GM19438 (cell line): Measurements from ENCODE around the gene H1-8.
"Not testable (repeated sequence)": the region's sequence is repeated elsewhere in the genome, so short reads cannot be mapped to it uniquely, and the experiment has no call there.

Experiments
- ATAC-seq: cut with Tn5 transposase; IDR thresholded peaks from one replicate; pipeline ENCODE4 v1.9.1; 2021; ENCODE audit warnings: low read depth; ENCODE audit not compliant: unreplicated experiment

Gene H1-8, protein sequence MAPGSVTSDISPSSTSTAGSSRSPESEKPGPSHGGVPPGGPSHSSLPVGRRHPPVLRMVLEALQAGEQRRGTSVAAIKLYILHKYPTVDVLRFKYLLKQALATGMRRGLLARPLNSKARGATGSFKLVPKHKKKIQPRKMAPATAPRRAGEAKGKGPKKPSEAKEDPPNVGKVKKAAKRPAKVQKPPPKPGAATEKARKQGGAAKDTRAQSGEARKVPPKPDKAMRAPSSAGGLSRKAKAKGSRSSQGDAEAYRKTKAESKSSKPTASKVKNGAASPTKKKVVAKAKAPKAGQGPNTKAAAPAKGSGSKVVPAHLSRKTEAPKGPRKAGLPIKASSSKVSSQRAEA

DNA sequence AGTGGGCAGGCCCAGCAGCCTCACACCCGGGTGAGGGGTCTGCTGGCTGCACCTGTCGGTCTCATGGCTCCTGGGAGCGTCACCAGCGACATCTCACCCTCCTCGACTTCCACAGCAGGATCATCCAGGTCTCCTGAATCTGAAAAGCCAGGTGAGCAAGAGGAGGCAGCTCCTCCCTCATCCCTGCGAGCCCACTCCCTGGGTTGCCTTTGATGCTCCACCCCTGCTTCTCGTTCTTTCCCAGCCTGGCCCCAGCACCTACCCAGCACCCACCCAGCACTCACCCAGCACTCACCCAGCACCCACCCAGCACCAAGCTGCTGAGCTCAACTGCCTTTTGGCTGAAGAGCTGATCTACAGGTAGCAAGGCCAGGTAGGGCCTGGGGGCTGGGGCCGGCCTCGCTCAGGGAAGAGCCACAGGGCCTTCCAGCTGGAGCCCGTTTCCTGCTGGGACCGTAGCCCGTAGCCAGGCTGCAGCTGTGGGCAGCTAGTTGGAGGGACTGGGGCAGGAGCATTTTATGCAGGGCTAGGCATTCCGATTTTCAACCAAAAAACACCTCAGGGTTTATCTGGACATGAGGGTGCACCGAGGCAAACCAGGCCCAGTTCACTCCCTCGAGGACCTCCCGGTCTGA is at the start of gene H1-8:
TSS of gene H1-8 (plus strand) at position 20 of the 635 bp plus-strand sequence. CDS start at position 64, 44 bp downstream.
- no peak for ATAC-seq

DNA sequence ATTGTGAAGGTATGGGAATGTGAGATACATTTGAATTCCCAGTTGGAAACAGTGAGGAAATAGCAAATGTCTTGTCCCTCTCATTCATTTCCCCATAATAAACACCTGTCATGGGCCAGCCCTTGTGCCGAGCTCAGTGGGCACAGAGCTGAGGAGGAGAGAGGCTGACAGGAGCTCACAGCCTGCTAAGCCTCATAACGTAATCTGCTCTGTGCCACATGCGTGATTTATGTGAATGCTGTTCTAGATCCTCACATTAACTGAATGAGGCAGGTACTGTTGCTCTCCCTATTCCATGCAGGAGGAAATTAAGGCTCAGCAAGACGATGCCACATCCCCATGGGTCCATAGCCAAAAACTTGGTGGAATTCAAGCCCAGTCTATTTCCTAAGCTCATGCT is 49.8 kb upstream of the H1-8 start:
- ATAC-seq = no peak

DNA sequence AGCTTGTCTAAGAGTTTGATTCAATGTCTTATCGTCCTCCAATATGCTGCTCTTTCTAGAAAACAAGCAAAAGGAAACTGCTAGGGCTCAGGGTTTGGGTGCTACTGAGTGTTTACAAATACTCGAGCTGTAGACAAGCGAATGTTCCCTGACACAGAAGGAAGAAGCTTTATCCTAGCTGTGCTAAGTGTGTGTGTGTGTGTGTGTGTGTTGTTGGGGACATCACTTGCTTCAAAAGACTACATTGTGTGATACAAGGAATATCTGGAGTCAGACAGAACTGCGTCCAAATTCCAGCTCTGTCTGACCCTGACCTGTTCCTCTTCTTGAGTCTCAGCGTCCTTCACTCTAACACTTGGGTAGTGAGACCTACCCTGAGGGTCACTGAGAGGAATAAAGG is 48.5 kb upstream of the H1-8 start:
- not testable (repeated sequence) for ATAC-seq

DNA sequence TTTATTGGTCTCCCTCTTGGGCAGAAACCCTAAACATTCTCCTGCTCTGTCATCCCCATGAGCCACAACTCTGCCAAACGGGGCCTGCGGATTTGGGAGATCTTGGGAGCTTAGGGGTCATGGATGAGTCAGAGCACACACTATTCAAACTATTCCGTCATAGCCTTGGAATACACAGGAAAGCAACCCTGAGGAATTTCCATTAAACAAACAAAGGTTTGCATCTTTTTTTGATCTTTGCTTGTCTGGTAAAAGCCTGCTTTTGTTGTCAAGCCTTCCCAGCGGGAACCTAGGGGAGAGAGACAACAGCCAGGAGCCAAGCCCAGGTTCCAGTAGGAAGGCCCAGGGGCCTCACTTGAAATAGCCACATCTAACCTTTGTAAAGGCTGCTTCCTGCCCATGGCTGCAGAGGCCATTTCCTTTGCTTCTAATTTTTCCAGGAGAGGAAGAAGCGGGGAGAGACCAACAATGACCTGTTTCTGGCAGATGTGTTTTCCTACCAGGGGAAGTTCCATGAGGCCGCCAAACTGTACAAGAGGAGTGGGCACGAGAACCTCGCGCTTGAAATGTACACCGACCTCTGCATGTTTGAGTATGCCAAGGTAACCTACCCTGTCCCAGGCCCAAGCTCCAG is 47.9 kb upstream of the H1-8 start:
- ATAC-seq = not testable (repeated sequence)

DNA sequence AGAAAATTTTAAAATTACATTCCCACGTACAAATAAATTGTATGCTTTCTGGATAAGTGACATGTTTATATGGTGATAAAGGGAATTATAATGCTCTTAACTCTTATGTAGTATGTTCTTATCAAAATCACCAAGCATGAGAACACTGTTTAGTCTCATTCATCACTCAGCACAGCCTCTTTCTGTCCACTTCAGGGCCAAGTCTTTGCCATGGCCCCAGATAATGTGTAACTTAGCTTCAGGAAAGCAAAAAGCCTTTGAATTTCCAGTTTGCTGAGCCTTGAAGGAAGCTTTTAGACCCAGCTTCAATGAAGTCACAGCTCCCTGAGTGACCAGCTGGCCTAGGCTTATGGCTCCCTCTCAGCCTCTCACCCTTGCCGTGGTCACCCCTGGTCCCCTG is 45.1 kb upstream of the H1-8 start:
- not testable (repeated sequence) for ATAC-seq

DNA sequence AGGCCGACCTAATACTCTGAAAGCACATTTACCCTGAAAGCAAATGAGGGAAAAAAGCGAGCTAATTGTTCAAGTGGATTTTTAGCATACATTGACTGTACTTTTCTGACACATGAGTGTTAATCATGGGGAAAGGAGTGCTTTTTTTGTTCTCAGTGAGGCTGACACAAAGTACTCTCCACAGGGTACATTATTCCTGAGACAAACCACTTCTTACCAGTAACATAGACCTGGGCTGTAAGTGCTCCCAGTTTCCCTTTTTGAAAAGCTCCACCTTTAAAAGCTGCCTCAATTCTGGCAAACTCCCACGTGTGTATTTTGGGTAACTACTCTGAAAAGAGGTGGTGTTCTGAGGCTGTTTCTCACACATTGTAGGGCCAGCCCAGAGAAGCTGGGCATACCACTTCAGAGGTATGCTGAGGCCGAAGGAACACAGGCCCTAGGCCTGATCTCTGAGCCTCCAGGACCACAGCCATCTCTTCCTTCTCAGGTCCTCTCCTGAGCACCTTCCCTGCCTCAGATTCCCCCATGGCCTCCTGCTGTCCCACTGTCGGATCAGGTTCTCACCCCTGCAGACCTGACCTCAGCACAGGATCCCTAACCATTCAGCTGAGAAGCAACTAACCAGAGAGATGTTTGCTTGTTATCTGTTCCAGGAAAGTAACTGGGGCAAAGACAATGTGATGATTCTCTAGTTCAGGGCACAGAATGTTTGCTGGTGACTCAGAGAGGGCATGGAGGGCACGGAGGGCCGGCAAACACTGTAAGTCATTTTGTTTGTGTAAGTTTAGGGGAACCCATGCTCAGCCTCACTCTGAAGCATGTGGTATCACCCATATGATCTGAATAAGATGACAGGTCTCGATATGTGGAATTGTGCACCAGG is 44.1 kb upstream of the H1-8 start:
- ATAC-seq = not testable (repeated sequence)

DNA sequence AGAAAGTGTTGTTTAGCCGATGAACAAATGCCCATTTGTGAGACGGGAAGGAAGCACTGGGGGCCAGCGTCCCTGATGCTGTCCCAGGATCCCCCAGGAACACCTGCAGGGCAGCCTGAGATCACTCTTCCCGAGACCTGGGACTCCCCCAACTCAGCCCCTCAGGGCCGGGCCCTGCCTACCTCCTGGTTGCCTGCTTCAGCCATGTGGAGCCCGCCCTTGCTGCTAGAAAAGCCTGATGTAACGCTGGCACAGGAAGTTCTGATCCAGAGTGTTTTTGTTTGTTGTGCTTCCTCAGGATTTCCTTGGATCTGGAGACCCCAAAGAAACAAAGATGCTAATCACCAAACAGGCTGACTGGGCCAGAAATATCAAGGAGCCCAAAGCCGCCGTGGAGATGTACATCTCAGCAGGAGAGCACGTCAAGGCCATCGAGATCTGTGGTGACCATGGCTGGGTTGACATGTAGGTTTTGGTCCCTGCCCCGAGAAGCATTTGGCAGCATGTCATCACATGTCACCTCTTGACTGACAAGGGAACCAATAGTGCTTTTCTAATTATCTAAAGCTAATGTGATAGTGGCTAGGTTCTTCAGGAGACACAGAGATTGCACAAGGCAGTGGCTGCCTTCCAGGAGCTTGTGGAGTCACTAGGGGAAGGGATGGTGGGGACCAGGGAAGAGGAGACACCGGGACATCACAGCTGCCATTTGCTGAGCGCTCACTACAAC is 43.2 kb upstream of the H1-8 start:
- ATAC-seq = not testable (repeated sequence)

DNA sequence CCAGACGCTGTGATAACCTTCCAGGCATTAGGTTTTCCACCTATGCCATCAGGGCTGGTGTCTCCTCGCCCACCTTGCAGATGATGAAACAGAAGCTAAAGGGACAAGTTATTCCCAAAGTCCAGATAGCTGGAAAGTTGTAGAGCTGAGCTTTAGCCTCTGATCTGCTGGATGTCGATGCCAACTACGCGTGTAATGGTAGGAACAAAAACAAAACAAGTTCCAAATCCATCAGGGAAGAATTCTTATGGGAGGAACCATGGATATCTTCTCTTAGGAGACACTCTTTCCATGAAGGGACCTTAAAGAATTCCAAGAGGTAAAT is 42.7 kb upstream of the H1-8 start:
- no peak for ATAC-seq

DNA sequence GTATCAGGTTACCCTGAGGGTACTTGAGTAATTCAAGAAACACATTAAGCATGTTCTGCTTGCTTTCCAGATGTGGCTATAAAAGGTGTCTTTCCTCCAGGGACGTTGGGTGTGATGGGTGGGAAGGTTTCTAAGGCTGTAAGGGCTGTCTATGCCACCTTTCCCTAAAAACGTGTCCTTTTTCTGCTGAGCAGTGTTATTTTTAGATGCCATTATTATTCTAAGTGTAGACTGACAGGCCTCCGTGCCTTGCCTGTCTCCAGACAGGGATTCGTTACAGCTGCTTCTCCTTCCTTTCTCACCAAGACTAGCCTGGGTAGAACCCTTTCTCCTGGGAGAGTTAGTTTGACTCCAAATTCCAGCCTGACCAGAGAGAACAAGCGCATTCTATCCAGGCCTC is 41.3 kb upstream of the H1-8 start:
- no peak for ATAC-seq

DNA sequence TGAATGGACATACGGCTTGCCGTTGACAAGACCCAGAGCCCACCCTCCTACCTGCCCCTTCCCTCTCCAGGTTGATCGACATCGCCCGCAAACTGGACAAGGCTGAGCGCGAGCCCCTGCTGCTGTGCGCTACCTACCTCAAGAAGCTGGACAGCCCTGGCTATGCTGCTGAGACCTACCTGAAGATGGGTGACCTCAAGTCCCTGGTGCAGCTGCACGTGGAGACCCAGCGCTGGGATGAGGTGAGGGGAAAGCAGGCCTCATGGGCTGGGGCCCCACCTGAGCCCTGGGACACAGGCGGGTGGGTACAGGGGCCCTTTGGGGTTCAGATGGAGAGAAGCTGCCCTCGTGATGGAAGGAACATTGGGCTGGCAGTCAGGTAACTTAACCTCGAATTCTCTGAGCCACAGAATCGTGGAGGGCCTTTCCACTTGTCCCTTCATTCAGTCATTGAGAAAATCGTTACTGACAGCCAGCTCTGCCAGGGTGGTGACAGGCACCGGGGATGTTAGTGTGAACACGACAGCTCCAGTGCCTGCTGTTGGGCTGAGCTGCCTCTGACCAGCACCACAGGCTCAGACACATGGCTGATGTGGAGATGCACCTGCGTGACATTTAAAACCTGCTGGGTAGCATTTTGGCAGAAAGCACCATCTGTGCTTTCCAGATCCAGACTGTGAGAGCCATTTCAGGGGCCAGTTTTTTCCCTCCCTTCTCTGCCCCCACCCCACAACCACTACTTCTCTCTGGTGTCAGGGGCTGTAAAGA is 40.1 kb upstream of the H1-8 start:
- ATAC-seq = no peak

DNA sequence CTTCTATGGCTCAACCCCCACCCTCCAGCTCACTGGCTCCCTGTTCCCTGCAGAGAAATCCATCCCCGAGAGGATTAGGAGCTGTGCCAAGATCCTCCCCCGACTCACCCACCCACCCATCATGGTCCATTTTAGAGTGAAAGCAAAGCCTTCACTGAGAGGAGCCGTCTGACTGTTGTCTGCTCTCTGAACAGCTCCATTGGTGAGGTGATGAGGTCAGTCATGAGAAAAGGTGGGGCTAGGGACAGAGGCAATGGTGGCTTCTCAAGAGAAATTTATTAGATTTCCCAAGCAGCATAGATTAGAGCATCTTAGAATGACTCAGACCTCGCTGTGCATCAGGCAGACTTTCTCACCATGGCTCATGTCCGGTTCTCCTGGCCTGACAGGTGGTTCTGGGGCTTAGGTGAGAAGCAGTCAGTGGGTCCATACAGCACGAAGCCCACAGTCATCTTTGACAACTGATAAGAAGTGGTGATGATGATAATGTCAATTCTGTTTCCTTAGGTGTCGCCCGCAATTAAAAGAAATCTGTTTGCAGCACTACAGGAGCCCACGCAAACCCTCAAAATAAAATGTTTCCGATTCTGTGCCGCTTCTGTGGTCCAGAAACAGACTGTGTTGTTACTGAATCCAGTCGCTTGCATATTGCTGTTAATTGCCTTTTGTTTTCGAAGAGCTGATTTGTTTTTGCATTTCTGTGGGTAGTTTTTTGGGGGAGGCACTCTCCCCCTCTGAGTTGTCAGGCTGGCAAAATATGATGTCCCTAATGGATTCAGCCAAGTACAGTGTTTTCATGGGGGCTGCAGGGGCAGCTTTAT is 39.3 kb upstream of the H1-8 start:
- no peak for ATAC-seq

DNA sequence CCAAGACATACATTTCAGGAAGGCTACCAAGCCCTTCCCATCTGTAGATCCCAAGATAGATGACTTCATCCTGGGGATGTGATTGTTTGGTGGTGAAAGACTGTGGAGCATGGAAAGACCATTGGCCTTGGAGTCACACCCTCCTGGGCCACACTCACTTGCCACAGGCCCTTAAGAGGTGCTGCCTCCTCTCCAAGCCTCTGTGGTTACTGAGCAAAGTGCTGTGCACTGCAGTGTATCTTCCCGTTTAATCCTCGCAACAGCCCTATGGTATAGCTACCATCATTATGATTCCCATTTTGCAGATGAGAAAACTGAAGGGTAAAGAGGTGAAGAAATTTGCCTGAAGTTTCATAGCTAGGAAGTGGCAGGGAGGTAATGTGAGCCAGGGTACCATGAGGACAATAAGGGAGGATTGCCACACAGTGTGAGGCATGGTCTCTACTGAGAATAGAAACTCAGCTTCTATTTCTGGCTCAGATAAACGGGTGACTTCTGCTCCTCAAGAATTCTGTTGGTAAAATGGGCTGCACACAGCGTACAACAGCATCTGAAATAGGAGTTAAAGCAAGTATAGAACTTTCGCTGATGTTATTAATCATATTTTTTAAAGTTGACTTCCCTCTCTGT is 38.4 kb upstream of the H1-8 start:
- no peak for ATAC-seq

DNA sequence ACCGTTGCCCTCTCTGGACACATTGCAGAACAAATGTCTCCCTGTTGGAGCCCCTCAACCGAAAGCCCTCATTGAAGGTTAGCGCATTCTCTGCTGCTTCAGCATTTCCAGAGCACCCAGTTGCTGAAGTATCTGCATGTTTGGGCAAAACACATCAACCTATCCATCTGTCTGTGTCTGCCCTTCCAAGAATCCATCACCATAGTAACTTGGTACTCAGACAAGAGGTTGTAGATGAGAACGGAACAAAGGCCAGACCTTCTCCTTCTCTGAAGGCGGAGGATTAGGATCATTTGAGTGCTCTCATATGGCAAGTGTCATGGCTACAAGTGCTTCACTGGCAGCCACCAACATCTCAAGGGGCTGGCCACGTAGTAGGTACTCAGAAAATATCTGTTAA is 37.6 kb upstream of the H1-8 start:
- ATAC-seq = no peak

DNA sequence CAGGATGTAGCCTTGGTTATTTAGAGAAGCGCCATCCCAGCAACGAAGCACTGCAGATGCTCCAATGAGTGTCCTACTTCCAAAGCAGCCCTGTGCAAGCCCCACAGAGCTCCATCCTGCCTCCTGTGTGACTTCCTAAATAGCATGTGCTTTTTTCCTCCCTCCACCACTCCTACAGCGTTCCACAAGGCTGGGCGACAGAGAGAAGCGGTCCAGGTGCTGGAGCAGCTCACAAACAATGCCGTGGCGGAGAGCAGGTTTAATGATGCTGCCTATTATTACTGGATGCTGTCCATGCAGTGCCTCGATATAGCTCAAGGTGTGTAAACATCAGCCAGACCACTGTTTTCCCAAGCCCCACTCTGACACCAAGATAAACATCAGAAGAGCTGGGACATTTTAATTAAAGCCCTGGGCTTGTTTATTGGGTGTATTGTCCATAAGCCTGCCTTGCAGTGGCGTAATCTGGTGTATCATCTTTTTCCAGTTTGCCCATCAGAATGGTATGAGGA is 36.7 kb upstream of the H1-8 start:
- no peak for ATAC-seq

DNA sequence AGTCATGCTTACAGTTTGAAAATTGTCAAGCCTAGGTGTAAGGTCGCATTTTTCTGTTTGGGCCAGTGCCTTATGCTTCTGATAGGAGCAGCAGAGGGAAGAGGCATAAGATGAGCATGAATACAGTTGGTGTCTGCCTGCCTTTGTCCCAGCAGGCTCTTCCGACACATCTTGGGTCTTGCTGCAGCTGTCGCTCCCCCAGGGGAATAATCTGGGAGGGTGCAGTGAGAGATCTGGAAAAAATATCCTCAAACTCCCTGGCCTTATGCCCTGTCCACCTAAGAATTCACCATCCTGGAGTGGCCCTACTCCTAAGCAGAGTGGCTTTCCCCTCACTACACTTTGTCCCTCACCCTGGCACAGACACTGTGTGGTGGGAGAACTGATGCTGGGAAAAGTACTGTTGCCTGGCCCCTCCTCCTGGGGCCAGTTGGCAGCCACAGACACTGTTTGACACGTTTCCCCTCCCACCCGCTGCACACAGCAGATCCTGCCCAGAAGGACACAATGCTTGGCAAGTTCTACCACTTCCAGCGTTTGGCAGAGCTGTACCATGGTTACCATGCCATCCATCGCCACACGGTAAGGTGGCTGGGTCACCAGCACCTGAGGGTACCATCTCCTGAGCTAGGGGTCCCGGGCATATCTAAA is 35.7 kb upstream of the H1-8 start:
- no peak for ATAC-seq

DNA sequence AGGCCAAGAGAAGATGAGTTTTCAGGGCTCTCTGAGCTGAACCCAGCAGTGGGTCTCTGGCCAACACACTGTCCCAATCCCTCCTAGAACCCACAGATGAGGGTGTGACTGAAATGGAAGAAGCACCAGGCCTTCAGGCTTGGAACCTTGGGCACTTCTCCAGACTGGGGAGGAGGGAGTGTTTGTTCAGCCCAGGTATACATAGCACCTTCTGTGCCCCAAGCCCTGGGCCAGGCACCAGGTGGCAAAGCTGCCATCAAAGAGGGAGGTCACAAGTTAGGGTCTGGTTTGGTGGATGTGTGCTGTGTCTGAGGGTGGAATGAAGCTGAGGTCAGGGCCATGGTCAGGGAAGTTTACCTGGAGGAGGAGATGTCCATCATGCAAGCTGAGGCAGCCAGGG is 30.4 kb upstream of the H1-8 start:
- no peak for ATAC-seq

DNA sequence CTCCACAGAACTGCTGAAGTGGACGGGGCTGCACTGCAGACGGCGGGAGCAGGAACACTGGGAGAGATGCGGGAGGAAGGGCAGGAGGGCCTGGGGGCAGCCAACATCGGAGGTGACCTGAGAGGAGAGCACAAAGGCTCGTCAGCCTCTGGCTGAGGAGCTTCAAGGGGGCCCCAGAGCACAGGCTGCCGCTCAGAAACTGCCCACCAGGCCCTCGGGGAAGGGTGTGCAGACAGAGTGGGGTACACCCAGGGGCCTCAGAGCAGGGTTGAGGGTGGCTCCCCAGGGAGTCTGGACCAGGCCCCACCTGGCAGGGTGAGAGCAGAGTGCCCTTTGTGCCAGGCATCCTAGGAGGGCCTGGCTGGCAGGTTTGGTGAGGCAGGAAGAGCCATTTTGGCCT is 29.3 kb upstream of the H1-8 start:
- no peak for ATAC-seq

DNA sequence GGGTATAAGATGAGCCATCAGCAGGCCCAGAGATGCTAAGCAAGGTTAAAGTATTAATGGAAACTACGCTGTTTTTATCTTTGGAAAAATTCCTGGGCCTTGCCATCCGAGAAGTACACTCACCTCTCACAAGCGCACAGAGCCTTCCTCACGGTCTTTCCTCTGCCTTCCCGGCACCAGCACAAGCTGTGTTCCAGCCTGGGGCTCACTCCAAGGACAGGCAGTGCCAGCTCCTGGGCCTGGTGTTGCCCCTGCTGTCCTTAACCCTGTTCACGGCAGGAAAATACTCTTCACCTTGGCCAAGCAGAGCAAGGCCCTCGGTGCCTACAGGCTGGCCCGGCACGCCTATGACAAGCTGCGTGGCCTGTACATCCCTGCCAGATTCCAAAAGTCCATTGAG is 28.9 kb upstream of the H1-8 start:
- no peak for ATAC-seq
